ENCODE measurements around the gene ZNF398.

GRCh38 chr7:149136118-149136517 lies 11.1 kb upstream of the ZNF398 start:
- TF ChIP-seq CTCF (IDR thresholded peaks at IDR 0.05), result no peak
- no peak for TF ChIP-seq EP300 (IDR thresholded peaks at IDR 0.05)
- no peak for TF ChIP-seq POLR2A (IDR thresholded peaks at IDR 0.05)

All from gastroesophageal sphincter (tissue), 3 donors.